Astrocyte (in vitro differentiated cells and primary cell): ENCODE measurements around the gene NAA10. TPM values are rescaled to one million over a fixed set of nuclear protein-coding genes. Genes with fewer than 3 reads are reported as not detected.

ENCODE experiments used
- DNase-seq: peaks from one replicate; pipeline ENCODE4 v3.0.0-alpha.2; 2010; ENCODE audit warnings: low read depth
- FAIRE-seq: peaks from 2 replicates; lab custom pipeline; 2011; peaks lifted over from hg19 to GRCh38; lab: Jason Lieb, UNC
- H2AFZ ChIP-seq: 2 replicates; pipeline ENCODE4 v1.6.0; 2012; ENCODE audit warnings: low read depth, low read length, inconsistent platforms
- H3K27ac ChIP-seq: 2 replicates; pipeline ENCODE4 v1.5.1; 2011; ENCODE audit warnings: low read depth, low read length, inconsistent platforms
- H3K27me3 ChIP-seq: 2 replicates; pipeline ENCODE4 v1.6.0; 2011; ENCODE audit warnings: low read length, inconsistent platforms; ENCODE audit not compliant: insufficient read depth
- H3K36me3 ChIP-seq: 2 replicates; pipeline ENCODE4 v1.5.1; 2011; ENCODE audit warnings: low read length, inconsistent platforms; ENCODE audit not compliant: insufficient read depth
- H3K4me1 ChIP-seq: 2 replicates; pipeline ENCODE4 v1.5.1; 2011; ENCODE audit warnings: low read length, inconsistent platforms; ENCODE audit not compliant: insufficient read depth
- H3K4me2 ChIP-seq: 2 replicates; pipeline ENCODE4 v1.6.0; 2012; ENCODE audit warnings: low read length, inconsistent platforms
- H3K4me3 ChIP-seq: 2 replicates; pipeline ENCODE4 v1.5.1; 2011; ENCODE audit warnings: low read depth, mild to moderate bottlenecking, low read length, inconsistent platforms; ENCODE audit not compliant: insufficient read depth
- H3K79me2 ChIP-seq: 2 replicates; pipeline ENCODE4 v1.6.0; 2012; ENCODE audit warnings: mild to moderate bottlenecking, low read length, inconsistent platforms; ENCODE audit not compliant: insufficient read depth
- H3K9ac ChIP-seq: 2 replicates; pipeline ENCODE4 v1.6.0; 2012; ENCODE audit warnings: mild to moderate bottlenecking, low read length, inconsistent platforms
- H3K9me3 ChIP-seq: 2 replicates; pipeline ENCODE4 v1.5.1; 2012; ENCODE audit warnings: low read depth, mild to moderate bottlenecking, low read length, inconsistent platforms; ENCODE audit not compliant: insufficient read depth
- H4K20me1 ChIP-seq: 2 replicates; pipeline ENCODE4 v1.6.0; 2012; ENCODE audit warnings: low read length, inconsistent platforms; ENCODE audit not compliant: insufficient read depth
- H3K27ac Mint-ChIP-seq: one replicate; pipeline ENCODE4 v1.8.0; 2021; ENCODE audit warnings: mild to moderate bottlenecking, mixed read lengths; ENCODE audit not compliant: unreplicated experiment
- H3K27me3 Mint-ChIP-seq: one replicate; pipeline ENCODE4 v1.8.0; 2021; ENCODE audit warnings: low read depth, mixed read lengths; ENCODE audit not compliant: unreplicated experiment
- H3K36me3 Mint-ChIP-seq: one replicate; pipeline ENCODE4 v1.8.0; 2021; ENCODE audit warnings: low read depth, mixed read lengths; ENCODE audit not compliant: unreplicated experiment
- H3K4me1 Mint-ChIP-seq: one replicate; pipeline ENCODE4 v1.8.0; 2021; ENCODE audit warnings: low read depth, mixed read lengths; ENCODE audit not compliant: unreplicated experiment
- H3K4me3 Mint-ChIP-seq: one replicate; pipeline ENCODE4 v1.8.0; 2021; ENCODE audit warnings: mild to moderate bottlenecking, moderate library complexity, mixed read lengths; ENCODE audit not compliant: unreplicated experiment
- H3K9me3 Mint-ChIP-seq: one replicate; pipeline ENCODE4 v1.8.0; 2021; ENCODE audit warnings: mild to moderate bottlenecking, mixed read lengths; ENCODE audit not compliant: unreplicated experiment
- CTCF ChIP-seq: IDR thresholded peaks from 2 replicates; pipeline ENCODE4 v1.5.1; 2011; ENCODE audit warnings: low read depth, mild to moderate bottlenecking, inconsistent platforms, low read length, moderate library complexity; ENCODE audit not compliant: insufficient read depth
- EZH2 ChIP-seq: IDR thresholded peaks from 2 replicates; pipeline ENCODE4 v1.6.1; 2012; ENCODE audit warnings: mild to moderate bottlenecking, low read length, inconsistent platforms; ENCODE audit not compliant: insufficient read depth
- total RNA-seq: library from RNA; stranded (reverse); gene quantifications from 2 replicates; pipeline ENCODE4 v1.2.1, GENCODE V29; 2021

The NAA10 gene
- total RNA-seq, 1 donor from 2014 or later: 144 TPM

- DNase-seq (no peak), FAIRE-seq (no peak)
- no peaks in the 10 kb centered on the region for H3K9me3 Mint-ChIP-seq
- no peak overlapping the region for H3K27ac ChIP-seq
- no peak overlapping the region for H3K9ac ChIP-seq
- H3K4me3 Mint-ChIP-seq: no peak overlapping the region
- peaks cover 2% of the 10 kb centered on the region for H3K27me3 Mint-ChIP-seq
- H3K27me3 ChIP-seq: no peaks in the 10 kb centered on the region
- no peaks in the 10 kb centered on the region for H3K36me3 Mint-ChIP-seq
- H3K4me1 ChIP-seq: peaks cover 8% of the 10 kb centered on the region
- no peak overlapping the region for H3K4me2 ChIP-seq
- H3K79me2 ChIP-seq: no peaks in the 10 kb centered on the region
- no peaks in the 10 kb centered on the region for H3K9me3 ChIP-seq
- TF ChIP-seq EZH2: no peak
- no peak for TF ChIP-seq CTCF
- H3K27ac Mint-ChIP-seq: no peak overlapping the region
- no peaks in the 10 kb centered on the region for H3K36me3 ChIP-seq
- H2AFZ ChIP-seq: no peak overlapping the region
- H3K4me1 Mint-ChIP-seq: no peaks in the 10 kb centered on the region
- H4K20me1 ChIP-seq: no peaks in the 10 kb centered on the region
- no peak overlapping the region for H3K4me3 ChIP-seq
Observed at GRCh38 chrX:153924149-153924861, 10.5 kb downstream of the NAA10 start.

GRCh38 chrX:153922932-153923857 is 11.6 kb downstream of the NAA10 start:
- DNase-seq (peak; percentile 45), FAIRE-seq (peak; percentile 41)
- H3K9me3 Mint-ChIP-seq: no peaks in the 10 kb centered on the region
- no peak overlapping the region for H3K4me3 Mint-ChIP-seq
- Histone ChIP-seq H3K79me2 (no peaks in the 10 kb centered on the region), H3K9me3 (no peaks in the 10 kb centered on the region), H3K4me2 (no peak overlapping the region), H3K9ac (no peak overlapping the region), H3K36me3 (no peaks in the 10 kb centered on the region), H4K20me1 (no peaks in the 10 kb centered on the region), H3K4me1 (peaks cover 8% of the 10 kb centered on the region), H3K27ac (no peak overlapping the region), H3K27me3 (no peaks in the 10 kb centered on the region), H2AFZ (no peak overlapping the region), H3K4me3 (no peak overlapping the region)
- no peak for TF ChIP-seq EZH2
- TF ChIP-seq CTCF: peak; percentile 19
- H3K36me3 Mint-ChIP-seq: no peaks in the 10 kb centered on the region
- no peaks in the 10 kb centered on the region for H3K4me1 Mint-ChIP-seq
- peaks cover 2% of the 10 kb centered on the region for H3K27me3 Mint-ChIP-seq
- no peak overlapping the region for H3K27ac Mint-ChIP-seq
